ENCODE measurements around the gene ANKRD50. TPM values are rescaled to one million over a fixed set of nuclear protein-coding genes. Genes with fewer than 3 reads are reported as not detected.

ANKRD50 gene
- total RNA-seq, 1 experiment from 2014 or later = 16.5 TPM

DNA sequence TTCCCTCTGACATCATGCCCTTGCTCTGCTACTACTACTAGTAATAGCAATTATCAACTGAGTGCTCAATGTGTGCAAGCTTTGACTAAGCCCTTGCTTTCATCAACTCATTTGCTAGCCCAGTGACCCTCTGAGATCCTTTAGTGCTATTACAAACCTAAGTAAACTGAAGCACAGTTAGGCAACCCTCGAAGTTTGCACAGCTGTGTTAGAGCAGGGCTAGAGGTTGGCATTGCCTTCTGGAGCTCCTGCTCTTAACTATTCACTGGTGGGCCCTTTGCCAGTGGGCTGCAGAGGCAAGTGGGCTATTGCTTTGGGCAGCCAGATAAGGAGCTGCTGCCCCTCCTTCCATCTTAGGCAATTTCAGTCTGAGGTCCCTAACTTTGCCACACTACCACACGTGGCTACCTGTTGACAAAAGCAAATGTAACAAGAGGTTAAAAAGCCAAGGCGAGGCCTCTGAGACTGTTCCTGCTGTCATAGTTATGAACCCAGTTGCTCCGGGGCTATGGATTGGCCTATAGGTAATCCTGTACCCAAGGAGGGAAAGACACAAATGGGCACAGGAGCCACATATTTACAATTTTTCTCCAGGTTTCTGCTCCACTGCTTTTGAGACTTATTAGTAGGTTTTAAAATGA, 41.5 kb upstream of the ANKRD50 start (continued):
- no peak for TF ChIP-seq YY1 (IDR thresholded peaks at IDR 0.05; ENCODE audit: extremely low read depth, insufficient replicate concordance, low read depth, low read length)

DNA sequence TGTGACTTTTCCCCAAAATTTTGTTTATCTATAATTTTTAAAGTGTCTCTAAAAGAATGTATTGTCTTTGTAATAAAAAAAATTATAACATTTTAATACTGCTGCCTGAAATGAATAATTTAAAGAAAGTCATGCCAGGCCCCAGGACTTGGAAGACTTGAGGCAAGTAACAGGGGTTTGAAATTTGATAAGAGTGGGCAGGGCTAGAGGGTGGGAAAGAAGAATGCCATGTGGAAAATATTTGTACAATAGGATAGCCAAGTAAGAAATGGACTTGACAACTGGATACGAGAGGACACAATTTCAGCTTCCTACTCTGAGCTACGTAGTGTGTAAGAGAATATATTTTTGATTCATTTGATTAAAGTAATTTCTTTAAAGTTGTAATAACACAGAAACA, 36.9 kb upstream of the ANKRD50 start:
- intact Hi-C loops (cut with micrococcal nuclease) = no loop called here
- CTCF ChIA-PET = no interaction called here
- DNase-seq (ENCODE audit: low read depth, low spot score) = no peak

More for the DNA sequence above, 36.9 kb upstream of the ANKRD50 start:
- no peaks in the 10 kb centered on the region for H3K4me1 ChIP-seq (ENCODE audit: control insufficient read depth in 1 of 2, insufficient read depth in 2 of 2, low read length in 2 of 2)
- no peaks in the 10 kb centered on the region for H3K9me2 ChIP-seq (ENCODE audit: insufficient read depth)
- no peaks in the 10 kb centered on the region for H3K27me3 ChIP-seq (ENCODE audit: insufficient read depth, low read length)
- H3K4me3 ChIP-seq (replicated peaks in 1 of 2; ENCODE audit: low read depth in 1 of 2, low read length in 2 of 2) = no peak overlapping the region
- no TSS peak for BruUV-seq (replicated peaks)
- TF ChIP-seq SIN3A (IDR thresholded peaks at IDR 0.05; ENCODE audit: low read depth) (no peak), YY1 (IDR thresholded peaks at IDR 0.05; ENCODE audit: extremely low read depth, insufficient replicate concordance, low read depth, low read length) (no peak), ZNF274 (IDR thresholded peaks at IDR 0.05; ENCODE audit: low read depth, low read length) (no peak), SRF (IDR thresholded peaks at IDR 0.05; ENCODE audit: low read depth) (no peak), SP1 (IDR thresholded peaks at IDR 0.05; ENCODE audit: low read depth) (no peak), TCF7L2 (IDR thresholded peaks at IDR 0.05; ENCODE audit: borderline replicate concordance, extremely low read depth, insufficient read depth, insufficient read length) (no peak), JUND (IDR thresholded peaks at IDR 0.05) (no peak), RAD21 (IDR thresholded peaks at IDR 0.05; ENCODE audit: low read depth) (no peak), FOSL1 (IDR thresholded peaks at IDR 0.05; ENCODE audit: low read depth) (no peak), CBX3 (IDR thresholded peaks at IDR 0.05; ENCODE audit: low read depth) (no peak), EZH2 (IDR thresholded peaks at IDR 0.05) (no peak), EGR1 (IDR thresholded peaks at IDR 0.05; ENCODE audit: low read depth) (no peak), ELF1 (IDR thresholded peaks at IDR 0.05; ENCODE audit: borderline replicate concordance, low read depth) (no peak), CEBPB (IDR thresholded peaks at IDR 0.05; ENCODE audit: low read depth) (no peak)
- TF ChIP-seq, protein P1, sequence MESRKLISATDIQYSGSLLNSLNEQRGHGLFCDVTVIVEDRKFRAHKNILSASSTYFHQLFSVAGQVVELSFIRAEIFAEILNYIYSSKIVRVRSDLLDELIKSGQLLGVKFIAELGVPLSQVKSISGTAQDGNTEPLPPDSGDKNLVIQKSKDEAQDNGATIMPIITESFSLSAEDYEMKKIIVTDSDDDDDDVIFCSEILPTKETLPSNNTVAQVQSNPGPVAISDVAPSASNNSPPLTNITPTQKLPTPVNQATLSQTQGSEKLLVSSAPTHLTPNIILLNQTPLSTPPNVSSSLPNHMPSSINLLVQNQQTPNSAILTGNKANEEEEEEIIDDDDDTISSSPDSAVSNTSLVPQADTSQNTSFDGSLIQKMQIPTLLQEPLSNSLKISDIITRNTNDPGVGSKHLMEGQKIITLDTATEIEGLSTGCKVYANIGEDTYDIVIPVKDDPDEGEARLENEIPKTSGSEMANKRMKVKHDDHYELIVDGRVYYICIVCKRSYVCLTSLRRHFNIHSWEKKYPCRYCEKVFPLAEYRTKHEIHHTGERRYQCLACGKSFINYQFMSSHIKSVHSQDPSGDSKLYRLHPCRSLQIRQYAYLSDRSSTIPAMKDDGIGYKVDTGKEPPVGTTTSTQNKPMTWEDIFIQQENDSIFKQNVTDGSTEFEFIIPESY (IDR thresholded peaks at IDR 0.05; ENCODE audit: extremely low read depth, insufficient replicate concordance, low read length) = no peak
- TF ChIP-seq, protein P2, sequence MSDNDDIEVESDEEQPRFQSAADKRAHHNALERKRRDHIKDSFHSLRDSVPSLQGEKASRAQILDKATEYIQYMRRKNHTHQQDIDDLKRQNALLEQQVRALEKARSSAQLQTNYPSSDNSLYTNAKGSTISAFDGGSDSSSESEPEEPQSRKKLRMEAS (IDR thresholded peaks at IDR 0.05) = no peak
- no peaks in the 10 kb centered on the region for H3K36me3 ChIP-seq (ENCODE audit: control insufficient read depth in 1 of 2, insufficient read depth in 2 of 2, low read length in 2 of 2)
- no peaks in the 10 kb centered on the region for H3K9me3 ChIP-seq (ENCODE audit: control insufficient read depth in 1 of 2, insufficient read depth in 1 of 2, low read depth in 1 of 2, low read length in 2 of 2)
- no peak overlapping the region for H3K27ac ChIP-seq (ENCODE audit: low read depth, low read length)
- ATAC-seq = no peak
- no peak overlapping the region for H3K9ac ChIP-seq (ENCODE audit: low read length)
- no peak overlapping the region for H2AFZ ChIP-seq (ENCODE audit: low read depth, low read length, poor library complexity, severe bottlenecking)
- POLR2A ChIA-PET = no interaction called here
- no peak overlapping the region for H3K4me2 ChIP-seq (ENCODE audit: low read length)
- no peaks in the 10 kb centered on the region for H4K20me1 ChIP-seq (ENCODE audit: insufficient read depth)
- no peaks in the 10 kb centered on the region for H3K79me2 ChIP-seq (ENCODE audit: insufficient read depth, low read length)
- RAD21 ChIA-PET (ENCODE audit: low non-redundant PET in 1 of 2, low total read pairs in 2 of 2, uncharacterized antibody in 2 of 2, unreplicated experiment in 2 of 2) = no interaction called here

Measured in HCT116 (cell line).